Forelimb muscle (tissue), 1 donor: ENCODE measurements around the gene OR2AK2. TPM values are rescaled to one million over a fixed set of nuclear protein-coding genes. Genes with fewer than 3 reads are reported as not detected.

ENCODE experiments used
- polyA plus RNA-seq: library from polyadenylated mRNA; unstranded; fragments of 120-200 nt; gene quantifications from one replicate; pipeline ENCODE4 v1.2.1, GENCODE V29; 2013; ENCODE audit not compliant: insufficient read length

The OR2AK2 gene
- polyA plus RNA-seq, 1 donor: not detected

Other genes starting within 250 kb of the OR2AK2 start
- not detected for gene OR6F1, start 248.6 kb upstream of the OR2AK2 start, polyA plus RNA-seq
- not detected for gene OR14K1, start 226.6 kb upstream of the OR2AK2 start, polyA plus RNA-seq
- gene OR14A2, start 217.1 kb upstream of the OR2AK2 start, polyA plus RNA-seq: not detected
- gene OR1C1, start 204.7 kb upstream of the OR2AK2 start, polyA plus RNA-seq: not detected
- gene OR14A16, start 141.1 kb upstream of the OR2AK2 start, polyA plus RNA-seq: not detected
- gene OR11L1, start 123.3 kb upstream of the OR2AK2 start, polyA plus RNA-seq: not detected
- 3.1 TPM for gene TRIM58, start 108.0 kb upstream of the OR2AK2 start, polyA plus RNA-seq
- 0.49 TPM for gene OR2W3, start 69.6 kb upstream of the OR2AK2 start, polyA plus RNA-seq
- not detected for gene OR2T8, start 45.0 kb upstream of the OR2AK2 start, polyA plus RNA-seq
- not detected for gene OR2AJ1, start 40.3 kb upstream of the OR2AK2 start, polyA plus RNA-seq
- not detected for gene OR2L8, start 16.4 kb upstream of the OR2AK2 start, polyA plus RNA-seq
- gene OR2L5, start 48.4 kb downstream of the OR2AK2 start, polyA plus RNA-seq: not detected
- 0.06 TPM for gene OR2L2, start 64.8 kb downstream of the OR2AK2 start, polyA plus RNA-seq
- not detected for gene OR2L3, start 81.6 kb downstream of the OR2AK2 start, polyA plus RNA-seq
- not detected for gene OR2L13, start 130.0 kb downstream of the OR2AK2 start, polyA plus RNA-seq
- not detected for gene OR2M5, start 179.9 kb downstream of the OR2AK2 start, polyA plus RNA-seq
- gene OR2M2, start 209.6 kb downstream of the OR2AK2 start, polyA plus RNA-seq: not detected
- 0.01 TPM for gene OR2M3, start 232.0 kb downstream of the OR2AK2 start, polyA plus RNA-seq